IMR-90 (cell line): ENCODE measurements around the gene SFXN2. TPM values are rescaled to one million over a fixed set of nuclear protein-coding genes. Genes with fewer than 3 reads are reported as not detected.

ENCODE experiments used
- ATAC-seq: fragments of 200-7000 bp; cut with Tn5 transposase; 2 replicates; pipeline ENCODE4 v1.9.1; 2020; ENCODE audit warnings: low read depth, mild to moderate bottlenecking, moderate library complexity
- BruUV-seq: library from RNA; stranded (reverse); fragments of 400-500 nt; replicated peaks from 2 replicates; lab custom pipeline; 2021; lab: Mats Ljungman, UMichigan
- CTCF ChIA-PET: fragments of 300-600 bp; formaldehyde crosslinking; extraction: SDS; loops from one replicate; lab custom pipeline; 2021; ENCODE audit warnings: antibody characterized with exemption; lab: Yijun Ruan, JAX
- POLR2A ChIA-PET: fragments of 300-600 bp; sonication (Branson Sonifier 250); formaldehyde crosslinking; loops from one replicate; lab custom pipeline; 2022; ENCODE audit warnings: antibody characterized with exemption; ENCODE audit not compliant: unreplicated experiment; lab: Charles Lee
- DNase-seq: peaks from one replicate; pipeline ENCODE4 v3.0.0; 2013
- H2AFZ ChIP-seq: replicated peaks from 2 replicates; pipeline ENCODE3; 2013; ENCODE audit warnings: low read length, mild to moderate bottlenecking; ENCODE audit not compliant: poor library complexity
- H2AK5ac ChIP-seq: 2 replicates; pipeline ENCODE4 v1.6.1; 2013; ENCODE audit warnings: low read depth, low read length, inconsistent platforms
- H2AK9ac ChIP-seq: replicated peaks from 2 replicates; pipeline ENCODE3; 2013; ENCODE audit warnings: mild to moderate bottlenecking, low read depth, low read length, moderate library complexity; ENCODE audit not compliant: poor library complexity
- H2BK120ac ChIP-seq: 2 replicates; pipeline ENCODE4 v1.6.1; 2013; ENCODE audit warnings: low read depth, low read length, inconsistent platforms
- H2BK15ac ChIP-seq: 3 replicates; pipeline ENCODE4 v1.6.1; 2013; ENCODE audit warnings: low read depth, low read length, inconsistent platforms
- H2BK20ac ChIP-seq: 2 replicates; pipeline ENCODE4 v1.6.1; 2013; ENCODE audit warnings: low read depth, mild to moderate bottlenecking, inconsistent platforms, low read length, moderate library complexity
- H2BK5ac ChIP-seq: 2 replicates; pipeline ENCODE4 v1.6.1; 2013; ENCODE audit warnings: mild to moderate bottlenecking, low read depth, low read length, inconsistent platforms; ENCODE audit not compliant: poor library complexity, severe bottlenecking
- H3K14ac ChIP-seq: replicated peaks from 2 replicates; pipeline ENCODE4 v1.6.1; 2013; ENCODE audit warnings: low read depth, low read length, inconsistent platforms
- H3K18ac ChIP-seq: 2 replicates; pipeline ENCODE4 v1.6.1; 2013; ENCODE audit warnings: low read depth, low read length, control low read depth
- H3K23ac ChIP-seq: 2 replicates; pipeline ENCODE4 v1.6.1; 2013; ENCODE audit warnings: low read depth, low read length, inconsistent platforms
- H3K27ac ChIP-seq: 2 replicates; pipeline ENCODE4 v1.5.1; 2013; ENCODE audit warnings: mild to moderate bottlenecking, control low read depth, low read length; ENCODE audit not compliant: insufficient read depth
- H3K27me3 ChIP-seq: 2 replicates; pipeline ENCODE4 v1.6.1; 2013; ENCODE audit warnings: low read length; ENCODE audit not compliant: control insufficient read depth, insufficient read depth
- H3K36me3 ChIP-seq: 2 replicates; pipeline ENCODE4 v1.6.1; 2013; ENCODE audit warnings: low read length, mixed read lengths; ENCODE audit not compliant: control insufficient read depth, insufficient read depth
- H3K4ac ChIP-seq: 2 replicates; pipeline ENCODE4 v1.6.1; 2013; ENCODE audit warnings: low read depth, low read length, inconsistent platforms
- H3K4me1 ChIP-seq: 2 replicates; pipeline ENCODE4 v1.6.1; 2013; ENCODE audit warnings: low read length, mixed read lengths; ENCODE audit not compliant: control insufficient read depth, insufficient read depth
- H3K4me2 ChIP-seq: 2 replicates; pipeline ENCODE4 v1.6.1; 2013; ENCODE audit warnings: low read depth, mild to moderate bottlenecking, control low read depth, low read length, moderate library complexity
- H3K4me3 ChIP-seq: 2 replicates; pipeline ENCODE4 v1.5.1; 2013; ENCODE audit warnings: low read depth, mild to moderate bottlenecking, control low read depth, low read length, moderate library complexity; ENCODE audit not compliant: insufficient read depth
- H3K56ac ChIP-seq: 2 replicates; pipeline ENCODE4 v1.6.1; 2013; ENCODE audit warnings: low read length, inconsistent platforms; ENCODE audit not compliant: insufficient read depth; ENCODE audit errors: extremely low read depth
- H3K79me1 ChIP-seq, 2 experiments: 2 replicates each; pipeline ENCODE4 v1.6.1; 2013; ENCODE audit warnings: low read length in 2 of 2, inconsistent platforms in 1 of 2, low read depth in 1 of 2
- H3K9ac ChIP-seq: 2 replicates; pipeline ENCODE4 v1.6.1; 2013; ENCODE audit warnings: low read depth, low read length, control low read depth
- H3K9me1 ChIP-seq: 2 replicates; pipeline ENCODE4 v1.6.1; 2013; ENCODE audit warnings: low read length, inconsistent platforms; ENCODE audit not compliant: insufficient read depth
- H3K9me3 ChIP-seq: 2 replicates; pipeline ENCODE4 v1.6.1; 2013; ENCODE audit warnings: low read length; ENCODE audit not compliant: control insufficient read depth, insufficient read depth
- H4K20me1 ChIP-seq: 2 replicates; pipeline ENCODE4 v1.6.1; 2013; ENCODE audit warnings: low read length, inconsistent platforms; ENCODE audit not compliant: insufficient read depth
- H4K5ac ChIP-seq: 2 replicates; pipeline ENCODE4 v1.6.1; 2013; ENCODE audit warnings: mild to moderate bottlenecking, low read depth, low read length, control low read depth
- H4K8ac ChIP-seq, 2 experiments: 2 replicates each; pipeline ENCODE4 v1.6.1; 2013; ENCODE audit warnings: low read depth in 2 of 2, low read length in 2 of 2, control low read depth in 1 of 2, inconsistent platforms in 1 of 2
- H4K91ac ChIP-seq: 2 replicates; pipeline ENCODE4 v1.6.1; 2013; ENCODE audit warnings: low read depth, low read length, inconsistent platforms; ENCODE audit not compliant: insufficient read depth
- BHLHE40 ChIP-seq: fragments of 150-350 bp; IDR thresholded peaks from 2 replicates; pipeline ENCODE4 v1.6.1; 2016; ENCODE audit warnings: mild to moderate bottlenecking, low read depth, low read length
- CEBPB ChIP-seq: IDR thresholded peaks from 2 replicates; pipeline ENCODE4 v1.6.1; 2012; ENCODE audit warnings: low read depth, low read length, improper control_type of control experiment
- CHD1 ChIP-seq: IDR thresholded peaks from 2 replicates; pipeline ENCODE4 v1.6.1; 2012; ENCODE audit warnings: low read depth, low read length, improper control_type of control experiment
- CTCF ChIP-seq: conservative IDR thresholded peaks from 2 replicates; pipeline ENCODE4 v1.5.1; 2012; ENCODE audit warnings: mild to moderate bottlenecking, low read depth, low read length, improper control_type of control experiment
- ELK1 ChIP-seq: fragments of 150-350 bp; IDR thresholded peaks from 2 replicates; pipeline ENCODE4 v1.6.1; 2016; ENCODE audit warnings: low read depth, mild to moderate bottlenecking, low read length, moderate library complexity, borderline replicate concordance
- FOS ChIP-seq: fragments of 150-350 bp; IDR thresholded peaks from 2 replicates; pipeline ENCODE4 v1.6.1; 2016; ENCODE audit warnings: low read depth, low read length
- MAFK ChIP-seq: IDR thresholded peaks from 2 replicates; pipeline ENCODE4 v1.6.1; 2012; ENCODE audit warnings: low read depth, low read length, improper control_type of control experiment
- MAZ ChIP-seq: IDR thresholded peaks from 2 replicates; pipeline ENCODE4 v1.6.1; 2012; ENCODE audit warnings: low read depth, mild to moderate bottlenecking, low read length, improper control_type of control experiment, moderate library complexity, borderline replicate concordance
- MXI1 ChIP-seq: IDR thresholded peaks from 2 replicates; pipeline ENCODE4 v1.6.1; 2012; ENCODE audit warnings: low read depth, mild to moderate bottlenecking, low read length, moderate library complexity, borderline replicate concordance
- NFE2L2 ChIP-seq: fragments of 150-350 bp; IDR thresholded peaks from 2 replicates; pipeline ENCODE4 v1.6.1; 2016; ENCODE audit warnings: low read depth, mild to moderate bottlenecking, low read length
- POLR2A ChIP-seq: IDR thresholded peaks from 2 replicates; pipeline ENCODE4 v1.6.1; 2012; ENCODE audit warnings: mild to moderate bottlenecking, low read depth, low read length
- RAD21 ChIP-seq: IDR thresholded peaks from 2 replicates; pipeline ENCODE4 v1.6.1; 2012; ENCODE audit warnings: low read length, improper control_type of control experiment
- RCOR1 ChIP-seq: IDR thresholded peaks from 2 replicates; pipeline ENCODE4 v1.6.1; 2012; ENCODE audit warnings: mild to moderate bottlenecking, low read length, improper control_type of control experiment; ENCODE audit not compliant: insufficient replicate concordance
- RFX5 ChIP-seq: IDR thresholded peaks from 2 replicates; pipeline ENCODE4 v1.8.0; 2012; ENCODE audit warnings: low read depth, mild to moderate bottlenecking, low read length, moderate library complexity
- SMC3 ChIP-seq: fragments of 150-350 bp; IDR thresholded peaks from 2 replicates; pipeline ENCODE4 v1.6.1; 2016; ENCODE audit warnings: low read depth, mild to moderate bottlenecking, antibody characterized with exemption, low read length, moderate library complexity
- USF2 ChIP-seq: fragments of 150-350 bp; IDR thresholded peaks from 2 replicates; pipeline ENCODE4 v1.6.1; 2017; ENCODE audit warnings: mild to moderate bottlenecking, antibody characterized with exemption, low read length, low read depth
- WGBS, 2 experiments: methylation state at CpG; one replicate each; pipeline versions ENCODE4 v1.1.5 to v1.1.7; 2013; ENCODE audit warnings: missing lambda C conversion rate in 2 of 2; ENCODE audit not compliant: insufficient read length in 1 of 2; ENCODE audit errors: extremely low coverage in 2 of 2; 5-methylcytosine and 5-hydroxymethylcytosine counted together
- dilution Hi-C: fragments of 300-500 bp; cut with HindIII; formaldehyde crosslinking; loops from one replicate; pipeline ENCODE4 v1.14.3; 2018; ENCODE audit warnings: low sequenced_read_pairs; ENCODE audit not compliant: unreplicated experiment
- in situ Hi-C: fragments of 300-500 bp; cut with MboI; formaldehyde crosslinking; loops from 3 replicates; pipeline ENCODE4 v1.14.3; 2019; ENCODE audit warnings: low sequenced_read_pairs, inconsistent platforms, mixed read lengths
- intact Hi-C: fragments of 100-400 bp; cut with micrococcal nuclease; formaldehyde crosslinking; loops from 2 replicates; pipeline ENCODE4 v1.10.0; 2022
- polyA plus RNA-seq, 3 experiments: library from polyadenylated mRNA; depleted of rRNA; stranded (reverse); fragments of >200 nt; gene quantifications; 2 replicates each; pipeline ENCODE4 v1.2.3, GENCODE V29; 2012; ENCODE audit warnings: low replicate concordance in 1 of 3
- total RNA-seq: library from RNA; depleted of rRNA; stranded (reverse); fragments of >200 nt; gene quantifications from 2 replicates; pipeline ENCODE4 v1.2.3, GENCODE V29; 2012

Gene SFXN2
- total and polyA plus RNA-seq, 2 of the 4 experiments (the other 2 are of a cell fraction): 6.9 to 11.7 TPM

- BruUV-seq: no TSS peak
- H3K4me2 ChIP-seq: no peak overlapping the region
- H2BK20ac ChIP-seq: no peak overlapping the region
- in situ Hi-C loops (no loop called here), intact Hi-C loops (no loop called here), dilution Hi-C loops (no loop called here)
- ATAC-seq: no peak
- no peak overlapping the region for H2AFZ ChIP-seq
- no peak overlapping the region for H3K56ac ChIP-seq
- H3K18ac ChIP-seq: no peak overlapping the region
- no peak overlapping the region for H3K27ac ChIP-seq
- POLR2A ChIA-PET: no interaction called here
- H3K27me3 ChIP-seq: no peaks in the 10 kb centered on the region
- no peaks in the 10 kb centered on the region for H4K20me1 ChIP-seq
- H2AK9ac ChIP-seq: peak overlapping the region; percentile 9
- 0 out of 2 replicates have a peak overlapping the region, but pooled peaks have one; percentile 33 for H3K23ac ChIP-seq
- H4K91ac ChIP-seq: no peak overlapping the region
- no peak overlapping the region for H2BK120ac ChIP-seq
- no peaks in the 10 kb centered on the region for H3K9me3 ChIP-seq
- no peak for DNase-seq
- no peak overlapping the region for H2AK5ac ChIP-seq
- H2BK15ac ChIP-seq: no peak overlapping the region
- TF ChIP-seq RCOR1 (no peak), MAZ (no peak), MAFK (no peak), BHLHE40 (no peak), RAD21 (no peak), FOS (no peak), NFE2L2 (no peak), USF2 (no peak), CTCF (no peak), POLR2A (no peak), CEBPB (no peak), SMC3 (no peak), MXI1 (no peak), RFX5 (no peak), CHD1 (no peak), ELK1 (no peak)
- H3K4me1 ChIP-seq: peaks cover 25% of the 10 kb centered on the region
- H3K14ac ChIP-seq: 0 out of 2 replicates have a peak overlapping the region, but pooled peaks have one; percentile 36
- no peak overlapping the region for H4K8ac ChIP-seq
- peaks cover 21% of the 10 kb centered on the region for H3K9me1 ChIP-seq
- no peak overlapping the region for H3K4me3 ChIP-seq
- peaks cover 15% of the 10 kb centered on the region for H3K36me3 ChIP-seq
- no peak overlapping the region for H4K5ac ChIP-seq
- CTCF ChIA-PET: no interaction called here
- no peak overlapping the region for H3K9ac ChIP-seq
- WGBS, 2 experiments: 57% methylated on average over 1 of the region's 5 CpGs; no CpG with 5 or more reads in 1 of the 2 experiments
- H3K79me1 ChIP-seq: peaks cover 9 to 28% of the 10 kb centered on the region in 2 experiments; a peak in 3 of 4 replicates
- H3K4ac ChIP-seq: no peak overlapping the region
- no peak overlapping the region for H2BK5ac ChIP-seq
These were observed 32.7 kb upstream of the SFXN2 start for GRCh38 chr10:102681696-102682095.
